GM20000 (cell line): ENCODE results near the gene MET.
"Not testable (repeated sequence)": the region's sequence is repeated elsewhere in the genome, so short reads cannot be mapped to it uniquely, and the experiment has no call there.

ENCODE experiments used
- DNase-seq: peaks from one replicate; pipeline ENCODE4 v3.0.0; 2012; ENCODE audit warnings: low spot score
- TF ChIP-seq, protein P1 (sequence below): IDR thresholded peaks from 2 replicates; pipeline ENCODE4 v1.5.1; 2012; ENCODE audit warnings: mild to moderate bottlenecking, control low read depth; ENCODE audit errors: extremely low read depth, missing control alignments

MET gene

DNA sequence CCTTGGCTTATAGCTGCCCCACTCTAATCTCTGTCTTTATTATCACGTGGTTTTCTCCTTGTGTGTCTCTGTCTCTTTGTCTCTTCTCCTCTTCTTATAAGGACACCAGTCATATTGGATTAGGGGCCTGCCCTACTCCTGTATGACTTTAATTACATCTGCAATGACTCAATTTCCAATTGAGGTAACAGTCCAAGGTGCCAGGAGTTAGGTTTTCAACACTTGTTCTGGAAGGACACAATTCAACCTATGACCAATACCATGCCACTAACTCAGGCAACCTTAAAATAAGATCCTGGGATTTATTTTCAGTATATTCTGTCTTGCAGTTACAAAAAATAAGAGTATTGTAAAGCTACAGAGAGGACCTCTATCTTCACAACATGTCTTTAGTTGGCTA, 21.6 kb upstream of the MET start:
- DNase-seq: no peak
- TF ChIP-seq, protein P1, sequence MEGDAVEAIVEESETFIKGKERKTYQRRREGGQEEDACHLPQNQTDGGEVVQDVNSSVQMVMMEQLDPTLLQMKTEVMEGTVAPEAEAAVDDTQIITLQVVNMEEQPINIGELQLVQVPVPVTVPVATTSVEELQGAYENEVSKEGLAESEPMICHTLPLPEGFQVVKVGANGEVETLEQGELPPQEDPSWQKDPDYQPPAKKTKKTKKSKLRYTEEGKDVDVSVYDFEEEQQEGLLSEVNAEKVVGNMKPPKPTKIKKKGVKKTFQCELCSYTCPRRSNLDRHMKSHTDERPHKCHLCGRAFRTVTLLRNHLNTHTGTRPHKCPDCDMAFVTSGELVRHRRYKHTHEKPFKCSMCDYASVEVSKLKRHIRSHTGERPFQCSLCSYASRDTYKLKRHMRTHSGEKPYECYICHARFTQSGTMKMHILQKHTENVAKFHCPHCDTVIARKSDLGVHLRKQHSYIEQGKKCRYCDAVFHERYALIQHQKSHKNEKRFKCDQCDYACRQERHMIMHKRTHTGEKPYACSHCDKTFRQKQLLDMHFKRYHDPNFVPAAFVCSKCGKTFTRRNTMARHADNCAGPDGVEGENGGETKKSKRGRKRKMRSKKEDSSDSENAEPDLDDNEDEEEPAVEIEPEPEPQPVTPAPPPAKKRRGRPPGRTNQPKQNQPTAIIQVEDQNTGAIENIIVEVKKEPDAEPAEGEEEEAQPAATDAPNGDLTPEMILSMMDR: no peak

- no peak for DNase-seq
- TF ChIP-seq, protein P1: no peak
Observed at GRCh38 chr7:116652793-116653192, 19.2 kb upstream of the MET start.

GRCh38 chr7:116653204-116653603, 18.8 kb upstream of the MET start:
- DNase-seq: no peak
- TF ChIP-seq, protein P1: no peak

DNA sequence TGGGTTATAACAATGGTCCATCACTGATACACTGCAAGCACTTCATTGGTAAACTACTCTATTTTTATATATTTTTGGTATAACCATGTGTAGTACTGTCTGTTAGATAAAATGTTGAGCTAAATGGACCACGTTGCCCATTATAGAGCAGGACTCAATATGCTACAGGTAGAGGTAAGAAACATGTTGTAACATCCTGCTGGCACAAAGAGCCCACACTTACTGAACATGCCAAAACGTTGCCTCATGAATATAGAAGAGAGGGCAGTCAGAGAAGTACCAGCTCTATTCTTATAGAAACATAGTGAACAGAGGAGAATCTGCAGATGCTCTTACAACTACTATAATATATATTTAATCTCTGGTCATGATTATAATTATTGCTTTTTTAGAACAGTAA, 18.4 kb upstream of the MET start:
- TF ChIP-seq, protein P1: no peak
- no peak for DNase-seq

- not testable (repeated sequence) for DNase-seq
Observed at GRCh38 chr7:116659248-116659647, 12.7 kb upstream of the MET start.

- TF ChIP-seq, protein P1: no peak
- no peak for DNase-seq
Observed at GRCh38 chr7:116661865-116662264, 10.1 kb upstream of the MET start.

- TF ChIP-seq, protein P1: no peak
- DNase-seq: no peak
Observed at GRCh38 chr7:116663744-116664143, 8.3 kb upstream of the MET start.

DNA sequence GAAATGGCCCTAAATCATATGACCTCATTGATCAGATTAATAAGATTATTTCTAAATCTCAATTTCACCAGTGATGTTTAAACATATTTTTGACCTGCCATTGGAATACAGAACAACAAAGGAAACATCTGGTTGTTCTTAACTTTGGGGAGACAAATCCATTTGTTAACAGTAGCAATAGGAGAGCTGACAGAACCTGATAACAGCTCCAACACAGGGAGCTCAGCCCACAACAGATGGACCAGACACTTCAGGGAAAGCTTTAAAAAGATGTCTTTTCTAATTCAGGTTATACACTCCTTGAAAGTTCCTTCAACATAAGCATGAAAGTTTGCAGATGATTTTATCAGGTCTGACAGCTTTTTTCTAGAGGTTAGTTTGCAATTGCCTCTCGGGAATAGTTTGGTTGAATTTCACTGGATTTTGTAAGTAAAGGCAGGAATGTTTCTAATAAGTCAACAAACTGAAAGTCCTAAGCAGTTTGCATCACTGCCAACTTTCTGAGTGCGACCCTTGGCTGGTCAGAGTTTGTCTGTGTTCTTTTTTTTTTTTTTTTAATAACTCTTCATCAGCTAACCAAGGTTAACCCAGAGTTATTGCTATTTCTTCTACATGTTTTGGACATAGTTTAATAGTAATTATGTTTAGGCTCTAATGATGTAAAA, 6.5 kb upstream of the MET start:
- TF ChIP-seq, protein P1: no peak
- no peak for DNase-seq
